ENCODE data around the gene MYH11.

MYH11 gene

DNA sequence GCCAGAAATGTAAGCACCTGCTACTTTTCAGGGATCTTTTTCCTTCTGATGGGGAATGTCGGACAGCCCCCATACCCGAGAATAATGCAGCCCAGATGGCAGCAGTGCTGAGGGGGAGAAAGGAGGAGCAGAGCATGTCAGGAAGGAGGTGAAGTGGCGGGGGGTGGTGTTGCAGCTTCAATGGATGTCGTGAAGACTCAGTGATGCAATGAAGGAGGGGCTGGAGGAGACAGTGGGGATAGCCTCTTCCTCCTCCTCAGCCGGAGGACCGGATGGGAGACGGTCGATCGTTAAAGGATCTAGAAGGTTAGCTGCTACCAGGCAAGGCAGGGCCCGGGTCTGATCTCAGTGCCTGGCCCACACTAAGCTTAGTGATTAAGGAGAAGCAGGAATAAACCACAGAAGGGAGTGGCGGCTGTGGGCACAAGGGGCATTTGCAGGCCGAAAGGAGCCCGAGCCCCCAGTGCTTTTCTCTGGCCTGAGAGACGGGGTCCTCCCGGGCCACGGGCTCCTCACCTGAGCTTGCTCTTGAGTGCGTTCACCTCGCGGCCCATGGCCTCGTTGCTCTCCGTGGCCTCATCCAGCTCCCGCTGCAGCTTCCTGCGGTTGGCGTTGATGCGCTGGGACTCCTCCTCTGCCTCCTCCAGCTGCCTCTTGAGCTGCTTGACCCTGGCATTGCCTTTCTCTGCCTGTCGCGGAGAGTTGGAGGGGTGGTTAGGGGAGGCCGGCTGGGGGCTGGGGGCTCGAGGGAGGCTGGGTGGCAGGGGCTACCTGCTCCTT lies 142.2 kb downstream of the MYH11 start:
- H2BK5ac ChIP-seq (ENCODE audit: low read length) = no peak overlapping the region
- H3K9ac ChIP-seq (ENCODE audit: low read depth, low read length, poor library complexity) = no peak overlapping the region
- H4K8ac ChIP-seq (ENCODE audit: low read depth, low read length) = no peak overlapping the region
- H3K27me3 ChIP-seq (ENCODE audit: control insufficient read depth in 3 of 3, insufficient read depth in 3 of 3, low read depth in 1 of 3, low read length in 3 of 3) = no peaks in the 10 kb centered on the region
- H4K91ac ChIP-seq (ENCODE audit: low read depth, low read length, poor library complexity) = no peak overlapping the region
- peak overlapping the region; percentile 85 for H3K23ac ChIP-seq (ENCODE audit: low read depth, low read length, poor library complexity)
- H3K27ac ChIP-seq (replicated peaks; ENCODE audit: low read length) = no peak overlapping the region
- no peak for DNase-seq (ENCODE audit: low spot score)
- H2BK120ac ChIP-seq (ENCODE audit: low read depth, low read length) = no peak overlapping the region
- H3K4ac ChIP-seq (ENCODE audit: low read length) = no peak overlapping the region
- H2AK5ac ChIP-seq (ENCODE audit: low read depth, low read length) = no peak overlapping the region
- no peak overlapping the region for H3K18ac ChIP-seq (ENCODE audit: low read length)
- H3K4me1 ChIP-seq (ENCODE audit: control insufficient read depth in 2 of 2, insufficient read depth in 1 of 2, low read depth in 1 of 2, low read length in 2 of 2) = no peaks in the 10 kb centered on the region
- H3K4me2 ChIP-seq (ENCODE audit: insufficient read depth, low read length, poor library complexity, severe bottlenecking) = no peak overlapping the region
- H3K79me1 ChIP-seq (ENCODE audit: low read depth, low read length) = peaks cover 2% of the 10 kb centered on the region
- no peak overlapping the region for H2BK12ac ChIP-seq (ENCODE audit: low read length)
- H2AFZ ChIP-seq (ENCODE audit: low read length) = no peak overlapping the region
- peak overlapping the region; percentile 47 for H3K14ac ChIP-seq (ENCODE audit: low read length)
- H3K4me3 ChIP-seq (ENCODE audit: low read length in 2 of 2) = no peak overlapping the region
- no peaks in the 10 kb centered on the region for H3K9me3 ChIP-seq (replicated peaks in 1 of 2; ENCODE audit: control insufficient read depth in 2 of 2, insufficient read depth in 1 of 2, low read depth in 1 of 2, low read length in 2 of 2)
- no CpG with 5 or more reads among the region's 29 CpGs for WGBS, 2 donors (ENCODE audit: extremely low coverage in 2 of 2, insufficient read length in 2 of 2, insufficient replicate concordance in 1 of 2)
- peaks cover 0 to 1% of the 10 kb centered on the region in 2 donors for H3K36me3 ChIP-seq (replicated peaks in 1 of 2; ENCODE audit: control insufficient read depth in 2 of 2, insufficient read depth in 2 of 2, low read length in 2 of 2)
- no peak overlapping the region for H2BK15ac ChIP-seq (ENCODE audit: low read length)

DNA sequence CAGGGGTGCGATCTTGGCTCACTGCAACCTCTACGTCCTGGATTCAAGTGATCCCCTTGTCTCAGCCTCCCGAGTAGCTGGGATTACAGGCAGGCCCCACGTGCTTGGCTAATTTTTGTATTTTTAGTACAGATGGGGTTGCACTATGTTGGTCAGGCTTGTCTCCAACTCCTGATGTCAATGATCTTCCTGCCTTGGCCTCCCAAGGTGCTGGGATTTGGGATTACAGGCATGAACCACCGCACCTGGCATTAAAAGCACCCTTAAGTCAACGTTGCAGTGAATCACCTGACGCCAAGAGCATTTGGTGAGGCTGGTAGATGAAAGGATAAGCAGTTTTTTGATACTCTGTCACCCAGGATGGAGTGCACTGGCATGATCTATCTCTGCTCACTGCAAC lies 147.8 kb downstream of the MYH11 start:
- no CpG with 5 or more reads among the region's 7 CpGs for WGBS, 2 donors (ENCODE audit: extremely low coverage in 2 of 2, insufficient read length in 2 of 2, insufficient replicate concordance in 1 of 2)
- Histone ChIP-seq H2BK120ac (ENCODE audit: low read depth, low read length) (no peak overlapping the region), H3K18ac (ENCODE audit: low read length) (no peak overlapping the region), H2BK12ac (ENCODE audit: low read length) (no peak overlapping the region), H2BK15ac (ENCODE audit: low read length) (no peak overlapping the region), H3K27me3 (ENCODE audit: control insufficient read depth in 3 of 3, insufficient read depth in 3 of 3, low read depth in 1 of 3, low read length in 3 of 3) (no peaks in the 10 kb centered on the region), H3K27ac (replicated peaks; ENCODE audit: low read length) (no peak overlapping the region), H3K9ac (ENCODE audit: low read depth, low read length, poor library complexity) (no peak overlapping the region), H3K14ac (ENCODE audit: low read length) (no peak overlapping the region), H4K91ac (ENCODE audit: low read depth, low read length, poor library complexity) (no peak overlapping the region), H3K9me3 (replicated peaks in 1 of 2; ENCODE audit: control insufficient read depth in 2 of 2, insufficient read depth in 1 of 2, low read depth in 1 of 2, low read length in 2 of 2) (no peaks in the 10 kb centered on the region), H3K23ac (ENCODE audit: low read depth, low read length, poor library complexity) (no peak overlapping the region), H3K4me2 (ENCODE audit: insufficient read depth, low read length, poor library complexity, severe bottlenecking) (no peak overlapping the region), H3K4me3 (ENCODE audit: low read length in 2 of 2) (no peak overlapping the region), H2AFZ (ENCODE audit: low read length) (no peak overlapping the region), H3K4me1 (ENCODE audit: control insufficient read depth in 2 of 2, insufficient read depth in 1 of 2, low read depth in 1 of 2, low read length in 2 of 2) (no peaks in the 10 kb centered on the region), H2BK5ac (ENCODE audit: low read length) (no peak overlapping the region), H3K4ac (ENCODE audit: low read length) (no peak overlapping the region), H2AK5ac (ENCODE audit: low read depth, low read length) (no peak overlapping the region), H3K79me1 (ENCODE audit: low read depth, low read length) (peaks cover 2% of the 10 kb centered on the region), H4K8ac (ENCODE audit: low read depth, low read length) (no peak overlapping the region), H3K36me3 (replicated peaks in 1 of 2; ENCODE audit: control insufficient read depth in 2 of 2, insufficient read depth in 2 of 2, low read length in 2 of 2) (peaks cover 5 to 6% of the 10 kb centered on the region in 2 donors)
- no peak for DNase-seq (ENCODE audit: low spot score)

GRCh38 chr16:15708096-15708495 lies 148.7 kb downstream of the MYH11 start:
- Histone ChIP-seq H4K8ac (ENCODE audit: low read depth, low read length) (no peak overlapping the region), H3K14ac (ENCODE audit: low read length) (no peak overlapping the region), H3K4me3 (ENCODE audit: low read length in 2 of 2) (no peak overlapping the region), H2BK15ac (ENCODE audit: low read length) (no peak overlapping the region), H3K27me3 (ENCODE audit: control insufficient read depth in 3 of 3, insufficient read depth in 3 of 3, low read depth in 1 of 3, low read length in 3 of 3) (no peaks in the 10 kb centered on the region), H2BK120ac (ENCODE audit: low read depth, low read length) (no peak overlapping the region), H3K4me1 (ENCODE audit: control insufficient read depth in 2 of 2, insufficient read depth in 1 of 2, low read depth in 1 of 2, low read length in 2 of 2) (no peaks in the 10 kb centered on the region), H3K79me1 (ENCODE audit: low read depth, low read length) (peaks cover 2% of the 10 kb centered on the region), H3K36me3 (replicated peaks in 1 of 2; ENCODE audit: control insufficient read depth in 2 of 2, insufficient read depth in 2 of 2, low read length in 2 of 2) (peaks cover 5 to 6% of the 10 kb centered on the region in 2 donors), H2AK5ac (ENCODE audit: low read depth, low read length) (no peak overlapping the region), H3K9ac (ENCODE audit: low read depth, low read length, poor library complexity) (no peak overlapping the region), H3K4me2 (ENCODE audit: insufficient read depth, low read length, poor library complexity, severe bottlenecking) (no peak overlapping the region), H2BK5ac (ENCODE audit: low read length) (no peak overlapping the region), H2AFZ (ENCODE audit: low read length) (no peak overlapping the region), H3K18ac (ENCODE audit: low read length) (no peak overlapping the region), H2BK12ac (ENCODE audit: low read length) (no peak overlapping the region), H3K23ac (ENCODE audit: low read depth, low read length, poor library complexity) (no peak overlapping the region), H4K91ac (ENCODE audit: low read depth, low read length, poor library complexity) (no peak overlapping the region), H3K9me3 (replicated peaks in 1 of 2; ENCODE audit: control insufficient read depth in 2 of 2, insufficient read depth in 1 of 2, low read depth in 1 of 2, low read length in 2 of 2) (no peaks in the 10 kb centered on the region), H3K27ac (replicated peaks; ENCODE audit: low read length) (no peak overlapping the region), H3K4ac (ENCODE audit: low read length) (no peak overlapping the region)
- WGBS, 2 donors (ENCODE audit: extremely low coverage in 2 of 2, insufficient read length in 2 of 2, insufficient replicate concordance in 1 of 2) = no CpG with 5 or more reads among the region's 12 CpGs
- no peak for DNase-seq (ENCODE audit: low spot score)

DNA sequence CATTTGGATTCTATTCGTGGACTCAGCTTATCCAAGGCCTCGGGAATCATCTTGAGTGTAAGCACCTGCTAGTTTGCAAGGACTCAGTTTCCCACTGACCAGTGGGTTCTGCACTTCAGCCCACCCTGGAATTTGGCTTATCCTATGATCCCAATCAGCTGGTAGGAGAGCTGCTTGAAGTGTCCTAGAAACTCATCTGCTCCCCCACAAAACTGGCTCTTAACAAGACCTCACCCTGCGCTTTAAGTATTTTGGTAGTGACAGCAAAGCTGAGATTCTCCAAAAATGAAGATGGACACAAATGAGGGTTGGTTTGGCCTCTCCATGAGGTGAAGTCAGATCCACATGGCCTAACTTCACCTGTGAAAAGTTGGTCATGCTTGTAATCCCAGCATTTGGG lies 149.5 kb downstream of the MYH11 start:
- H3K9ac ChIP-seq (ENCODE audit: low read depth, low read length, poor library complexity) = no peak overlapping the region
- H3K4me3 ChIP-seq (ENCODE audit: low read length in 2 of 2) = no peak overlapping the region
- no peak overlapping the region for H4K91ac ChIP-seq (ENCODE audit: low read depth, low read length, poor library complexity)
- DNase-seq (ENCODE audit: low spot score) = no peak
- no peaks in the 10 kb centered on the region for H3K27me3 ChIP-seq (ENCODE audit: control insufficient read depth in 3 of 3, insufficient read depth in 3 of 3, low read depth in 1 of 3, low read length in 3 of 3)
- H3K4me1 ChIP-seq (ENCODE audit: control insufficient read depth in 2 of 2, insufficient read depth in 1 of 2, low read depth in 1 of 2, low read length in 2 of 2) = no peaks in the 10 kb centered on the region
- no peak overlapping the region for H2BK5ac ChIP-seq (ENCODE audit: low read length)
- H3K36me3 ChIP-seq (replicated peaks in 1 of 2; ENCODE audit: control insufficient read depth in 2 of 2, insufficient read depth in 2 of 2, low read length in 2 of 2) = peaks cover 5 to 6% of the 10 kb centered on the region in 2 donors
- H2AK5ac ChIP-seq (ENCODE audit: low read depth, low read length) = no peak overlapping the region
- no peak overlapping the region for H3K4ac ChIP-seq (ENCODE audit: low read length)
- no peaks in the 10 kb centered on the region for H3K9me3 ChIP-seq (replicated peaks in 1 of 2; ENCODE audit: control insufficient read depth in 2 of 2, insufficient read depth in 1 of 2, low read depth in 1 of 2, low read length in 2 of 2)
- no peak overlapping the region for H2BK120ac ChIP-seq (ENCODE audit: low read depth, low read length)
- no peak overlapping the region for H2BK12ac ChIP-seq (ENCODE audit: low read length)
- H3K4me2 ChIP-seq (ENCODE audit: insufficient read depth, low read length, poor library complexity, severe bottlenecking) = no peak overlapping the region
- no peak overlapping the region for H3K14ac ChIP-seq (ENCODE audit: low read length)
- H3K18ac ChIP-seq (ENCODE audit: low read length) = no peak overlapping the region
- WGBS, 2 donors (ENCODE audit: extremely low coverage in 2 of 2, insufficient read length in 2 of 2, insufficient replicate concordance in 1 of 2) = no CpG with 5 or more reads among the region's 3 CpGs
- no peak overlapping the region for H2BK15ac ChIP-seq (ENCODE audit: low read length)
- no peak overlapping the region for H4K8ac ChIP-seq (ENCODE audit: low read depth, low read length)
- no peak overlapping the region for H3K27ac ChIP-seq (replicated peaks; ENCODE audit: low read length)
- H3K79me1 ChIP-seq (ENCODE audit: low read depth, low read length) = peaks cover 2% of the 10 kb centered on the region
- no peak overlapping the region for H2AFZ ChIP-seq (ENCODE audit: low read length)
- no peak overlapping the region for H3K23ac ChIP-seq (ENCODE audit: low read depth, low read length, poor library complexity)
